Keratinocyte (primary cell): ENCODE data around the gene SDHAF2.

ENCODE experiments used
- EZH2 ChIP-seq: IDR thresholded peaks from one replicate; pipeline ENCODE4 v1.6.1; 2012; ENCODE audit warnings: inconsistent platforms, mild to moderate bottlenecking, low read length, moderate library complexity
- TF ChIP-seq, protein P1 (sequence below), 3 experiments: IDR thresholded peaks in 1 of 3; conservative IDR thresholded peaks in 1 of 3; optimal IDR thresholded peaks in 1 of 3; 2 replicates in 2 of 3; 3 replicates in 1 of 3; pipeline versions ENCODE3 to v1.5.1; 2011; ENCODE audit warnings: low read length in 3 of 3, mild to moderate bottlenecking in 3 of 3, moderate library complexity in 2 of 3, control low read depth in 1 of 3, inconsistent platforms in 1 of 3; ENCODE audit not compliant: insufficient read depth in 2 of 3; ENCODE audit errors: extremely low read depth in 1 of 3

DNA sequence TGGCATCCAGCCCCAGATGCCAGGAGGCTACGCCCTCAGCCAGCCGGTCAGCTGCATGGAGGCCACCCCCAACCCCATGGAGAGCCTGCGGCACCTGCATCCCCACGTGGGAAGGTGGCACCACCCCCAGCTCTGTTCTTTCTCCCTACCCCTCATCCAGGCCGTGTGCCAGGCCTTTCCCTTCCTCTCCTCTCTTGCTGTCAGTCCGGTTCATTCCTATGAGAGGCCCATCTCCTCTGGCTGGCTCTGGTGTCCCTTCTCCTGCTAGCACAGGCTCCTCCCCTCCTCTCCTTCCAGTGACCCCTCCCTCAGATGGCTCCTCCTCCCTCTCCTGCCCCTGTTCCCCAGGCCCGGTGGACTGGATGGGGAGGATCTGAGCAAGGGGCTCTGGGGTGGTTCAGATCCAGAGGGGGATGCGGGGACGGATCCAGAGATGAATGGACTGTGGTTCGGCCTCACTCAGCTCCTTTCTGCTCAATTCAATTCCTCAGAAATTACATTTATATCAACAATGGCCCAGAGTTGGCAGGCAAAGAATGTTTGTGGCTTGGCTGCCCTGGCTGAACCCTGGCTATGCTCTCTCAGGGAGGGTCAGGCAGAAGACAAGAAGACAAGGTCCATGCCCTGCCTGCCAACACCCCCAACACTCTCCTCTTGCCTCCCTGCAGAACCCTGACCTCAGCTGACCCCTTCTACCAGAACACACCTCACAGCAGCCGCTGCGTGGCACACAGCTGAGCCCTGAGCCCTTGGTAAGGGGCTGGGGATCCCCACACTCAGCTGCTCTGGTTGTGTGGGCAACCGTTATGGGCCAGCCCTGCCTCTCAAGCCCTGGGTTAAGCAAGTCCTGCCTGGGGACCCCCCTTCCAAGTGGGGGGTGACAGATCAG lies 60.2 kb downstream of the SDHAF2 start:
- TF ChIP-seq, protein P1, sequence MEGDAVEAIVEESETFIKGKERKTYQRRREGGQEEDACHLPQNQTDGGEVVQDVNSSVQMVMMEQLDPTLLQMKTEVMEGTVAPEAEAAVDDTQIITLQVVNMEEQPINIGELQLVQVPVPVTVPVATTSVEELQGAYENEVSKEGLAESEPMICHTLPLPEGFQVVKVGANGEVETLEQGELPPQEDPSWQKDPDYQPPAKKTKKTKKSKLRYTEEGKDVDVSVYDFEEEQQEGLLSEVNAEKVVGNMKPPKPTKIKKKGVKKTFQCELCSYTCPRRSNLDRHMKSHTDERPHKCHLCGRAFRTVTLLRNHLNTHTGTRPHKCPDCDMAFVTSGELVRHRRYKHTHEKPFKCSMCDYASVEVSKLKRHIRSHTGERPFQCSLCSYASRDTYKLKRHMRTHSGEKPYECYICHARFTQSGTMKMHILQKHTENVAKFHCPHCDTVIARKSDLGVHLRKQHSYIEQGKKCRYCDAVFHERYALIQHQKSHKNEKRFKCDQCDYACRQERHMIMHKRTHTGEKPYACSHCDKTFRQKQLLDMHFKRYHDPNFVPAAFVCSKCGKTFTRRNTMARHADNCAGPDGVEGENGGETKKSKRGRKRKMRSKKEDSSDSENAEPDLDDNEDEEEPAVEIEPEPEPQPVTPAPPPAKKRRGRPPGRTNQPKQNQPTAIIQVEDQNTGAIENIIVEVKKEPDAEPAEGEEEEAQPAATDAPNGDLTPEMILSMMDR (optimal IDR thresholded peaks at IDR 0.05 in 1 of 3, IDR thresholded peaks at IDR 0.05 in 1 of 3, conservative IDR thresholded peaks at IDR 0.05 in 1 of 3; ENCODE audit: extremely low read depth in 1 of 3, insufficient read depth in 2 of 3, low read length in 3 of 3), result no peak
- no peak for TF ChIP-seq EZH2
